ENCODE results near the gene GRIK2. TPM values are rescaled to one million over a fixed set of nuclear protein-coding genes. Genes with fewer than 3 reads are reported as not detected.

Gene GRIK2
- total RNA-seq, 4 donors from 2014 or later, result 2.0 to 4.0 (median 2.0) TPM; not detected in 1

- intact Hi-C loops (cut with DNase I; ENCODE audit: low total_unique reads) (no loop called here), in situ Hi-C loops (cut with MboI; ENCODE audit: low pct_ligation_motif_present in 1 of 4, low pct_unique_long_range_greater_than_20kb in 1 of 4, low sequenced_read_pairs in 3 of 4) (no loop called here)
- Histone ChIP-seq H3K4me1 (no peaks in the 10 kb centered on the region), H3K27me3 (no peaks in the 10 kb centered on the region), H3K4me3 (no peak overlapping the region), H3K9me3 (no peaks in the 10 kb centered on the region), H3K36me3 (no peaks in the 10 kb centered on the region), H3K27ac (no peak overlapping the region)
- TF ChIP-seq POLR2A (IDR thresholded peaks at IDR 0.05) (no peak), CTCF (IDR thresholded peaks at IDR 0.05) (no peak), EP300 (IDR thresholded peaks at IDR 0.05; ENCODE audit: low read depth) (no peak)
- no peak for DNase-seq
- 86 to 88% methylated on average over 2 of the region's 2 CpGs for WGBS, 2 donors (ENCODE audit: low coverage in 1 of 2)
Measured at GRCh38 chr6:101645770-101646169, 252.3 kb downstream of the GRIK2 start.

GRCh38 chr6:101650402-101651100, 257.0 kb downstream of the GRIK2 start:
- no peak for DNase-seq
- intact Hi-C loops (cut with DNase I; ENCODE audit: low total_unique reads), result no loop called here
- H3K4me3 ChIP-seq, result no peak overlapping the region
- in situ Hi-C loops (cut with MboI; ENCODE audit: low pct_ligation_motif_present in 1 of 4, low pct_unique_long_range_greater_than_20kb in 1 of 4, low sequenced_read_pairs in 3 of 4), result no loop called here
- H3K4me1 ChIP-seq, result no peaks in the 10 kb centered on the region
- H3K36me3 ChIP-seq, result no peaks in the 10 kb centered on the region
- no peaks in the 10 kb centered on the region for H3K27me3 ChIP-seq
- 59 to 73% methylated on average over 3 of the region's 3 CpGs for WGBS, 2 donors (ENCODE audit: low coverage in 1 of 2)
- H3K9me3 ChIP-seq, result no peaks in the 10 kb centered on the region
- no peak overlapping the region for H3K27ac ChIP-seq
- TF ChIP-seq POLR2A (IDR thresholded peaks at IDR 0.05) (no peak), CTCF (IDR thresholded peaks at IDR 0.05) (no peak), POLR2AphosphoS5 (IDR thresholded peaks at IDR 0.05) (no peak), EP300 (IDR thresholded peaks at IDR 0.05; ENCODE audit: low read depth) (no peak)

GRCh38 chr6:101652079-101652478, 258.6 kb downstream of the GRIK2 start:
- H3K4me3 ChIP-seq, result no peak overlapping the region
- H3K27me3 ChIP-seq, result no peaks in the 10 kb centered on the region
- WGBS, 2 donors (ENCODE audit: low coverage in 1 of 2), result 86 to 100% methylated on average over 1 to 2 of the region's 2 CpGs
- no peaks in the 10 kb centered on the region for H3K4me1 ChIP-seq
- in situ Hi-C loops (cut with MboI; ENCODE audit: low pct_ligation_motif_present in 1 of 4, low pct_unique_long_range_greater_than_20kb in 1 of 4, low sequenced_read_pairs in 3 of 4) (no loop called here), intact Hi-C loops (cut with DNase I; ENCODE audit: low total_unique reads) (no loop called here)
- TF ChIP-seq POLR2AphosphoS5 (IDR thresholded peaks at IDR 0.05), result no peak
- TF ChIP-seq CTCF (IDR thresholded peaks at IDR 0.05), result no peak
- no peak for TF ChIP-seq POLR2A (IDR thresholded peaks at IDR 0.05)
- no peak for TF ChIP-seq EP300 (IDR thresholded peaks at IDR 0.05; ENCODE audit: low read depth)
- H3K36me3 ChIP-seq, result no peaks in the 10 kb centered on the region
- H3K9me3 ChIP-seq, result no peaks in the 10 kb centered on the region
- DNase-seq, result no peak
- H3K27ac ChIP-seq, result no peak overlapping the region

GRCh38 chr6:101655109-101655508, 261.6 kb downstream of the GRIK2 start:
- no peaks in the 10 kb centered on the region for H3K27me3 ChIP-seq
- intact Hi-C loops (cut with DNase I; ENCODE audit: low total_unique reads), result no loop called here
- no peak for DNase-seq
- no peak overlapping the region for H3K4me3 ChIP-seq
- no peak overlapping the region for H3K27ac ChIP-seq
- TF ChIP-seq POLR2A (IDR thresholded peaks at IDR 0.05), result no peak
- no peak for TF ChIP-seq POLR2AphosphoS5 (IDR thresholded peaks at IDR 0.05)
- TF ChIP-seq CTCF (IDR thresholded peaks at IDR 0.05), result no peak
- TF ChIP-seq EP300 (IDR thresholded peaks at IDR 0.05; ENCODE audit: low read depth), result no peak
- in situ Hi-C loops (cut with MboI; ENCODE audit: low pct_ligation_motif_present in 1 of 4, low pct_unique_long_range_greater_than_20kb in 1 of 4, low sequenced_read_pairs in 3 of 4), result no loop called here
- H3K36me3 ChIP-seq, result no peaks in the 10 kb centered on the region
- no peaks in the 10 kb centered on the region for H3K4me1 ChIP-seq
- H3K9me3 ChIP-seq, result peaks cover 0 to 3% of the 10 kb centered on the region in 2 donors
